Measurements from ENCODE around the gene PDGFD.
"Not testable (repeated sequence)": the region's sequence is repeated elsewhere in the genome, so short reads cannot be mapped to it uniquely, and the experiment has no call there.

The PDGFD gene

GRCh38 chr11:104051778-104052177 is 112.2 kb downstream of the PDGFD start:
- DNase-seq = no peak

- no peak for DNase-seq
Observed at GRCh38 chr11:104049116-104049515, 114.8 kb downstream of the PDGFD start.

GRCh38 chr11:104046858-104047257 is 117.1 kb downstream of the PDGFD start:
- DNase-seq = not testable (repeated sequence)

GRCh38 chr11:104046331-104046730 is 117.6 kb downstream of the PDGFD start:
- DNase-seq = no peak

- no peak for DNase-seq
Observed at GRCh38 chr11:104043678-104044239, 120.2 kb downstream of the PDGFD start.

GRCh38 chr11:104043142-104043541 is 120.8 kb downstream of the PDGFD start:
- no peak for DNase-seq

- no peak for DNase-seq
Observed at GRCh38 chr11:104041792-104042191, 122.2 kb downstream of the PDGFD start.

GRCh38 chr11:104036995-104037394 is 127.0 kb downstream of the PDGFD start:
- no peak for DNase-seq

- DNase-seq = no peak
Observed at GRCh38 chr11:104036588-104036987, 127.4 kb downstream of the PDGFD start, which contains the start of gene DDI1. TSS of gene DDI1 (plus strand) at chr11:104036640. CDS start at chr11:104036823, 183 bp downstream.

- no peak for DNase-seq
Observed at GRCh38 chr11:104033561-104033960, 130.4 kb downstream of the PDGFD start.

- DNase-seq = no peak
Observed at GRCh38 chr11:104033134-104033533, 130.8 kb downstream of the PDGFD start.

GRCh38 chr11:104028476-104029263 is 135.3 kb downstream of the PDGFD start:
- DNase-seq = no peak

GRCh38 chr11:104024572-104024971 is 139.4 kb downstream of the PDGFD start:
- DNase-seq = no peak

GRCh38 chr11:104015649-104016415 is 148.1 kb downstream of the PDGFD start:
- no peak for DNase-seq

- no peak for DNase-seq
Observed at GRCh38 chr11:104011044-104011443, 152.9 kb downstream of the PDGFD start.

GRCh38 chr11:104009744-104010143 is 154.2 kb downstream of the PDGFD start:
- no peak for DNase-seq

- no peak for DNase-seq
Observed at GRCh38 chr11:104005234-104005855, 158.6 kb downstream of the PDGFD start.

GRCh38 chr11:104003491-104003890 is 160.5 kb downstream of the PDGFD start:
- no peak for DNase-seq

- no peak for DNase-seq
Observed at GRCh38 chr11:104001561-104002056, 162.3 kb downstream of the PDGFD start.

- no peak for DNase-seq
Observed at GRCh38 chr11:104000798-104001197, 163.1 kb downstream of the PDGFD start.

GRCh38 chr11:103998826-103999508 is 165.0 kb downstream of the PDGFD start:
- no peak for DNase-seq

GRCh38 chr11:103997082-103997481 is 166.9 kb downstream of the PDGFD start:
- DNase-seq = no peak
